ENCODE results near the gene TBC1D21. TPM values are rescaled to one million over a fixed set of nuclear protein-coding genes. Genes with fewer than 3 reads are reported as not detected.

TBC1D21 gene
- polyA plus RNA-seq, 4 donors: not detected

DNA sequence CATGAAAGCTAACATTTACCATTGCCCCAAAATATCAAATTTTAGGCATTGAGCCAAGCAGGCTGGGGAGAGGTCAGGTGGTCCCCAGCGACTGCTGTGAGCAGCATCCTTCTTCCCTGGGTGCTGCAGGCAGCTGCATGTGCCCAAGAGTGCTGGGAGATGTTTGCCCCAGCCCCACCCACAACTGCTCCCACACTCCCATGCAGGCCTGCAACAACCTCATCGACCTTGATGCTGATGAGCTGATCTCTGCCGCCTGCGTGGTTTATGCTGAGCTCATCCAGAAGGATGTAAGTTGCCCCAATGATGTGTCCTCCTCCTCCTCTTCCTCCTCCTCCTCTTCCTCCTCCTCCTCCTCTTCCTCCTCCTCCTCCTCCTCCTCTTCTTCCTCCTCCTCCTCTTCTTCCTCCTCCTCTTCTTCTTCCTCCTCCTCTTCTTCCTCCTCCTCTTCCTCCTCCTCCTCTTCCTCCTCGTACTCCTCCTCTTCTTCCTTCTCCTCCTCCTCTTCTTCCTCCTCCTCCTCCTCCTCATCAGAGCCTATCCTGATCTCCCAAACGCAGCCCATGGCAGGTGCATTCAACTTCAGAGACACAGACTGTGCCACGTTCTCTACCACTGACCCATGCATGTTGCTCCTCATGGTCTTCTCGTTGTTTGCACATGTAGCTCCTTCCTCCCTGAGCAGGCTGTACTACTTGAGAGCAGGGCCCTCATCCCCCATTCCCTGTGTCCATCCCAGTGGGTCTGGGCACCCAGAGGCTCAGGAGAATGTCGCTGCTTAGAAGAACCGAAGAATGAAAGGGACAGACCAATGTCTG, 15.1 kb downstream of the TBC1D21 start:
- FAIRE-seq (no peak), DNase-seq (peak in 1 of 2 donors; percentile 46)
- WGBS, 3 donors: 53 to 68% (median 54%) methylated on average over 10 of the region's 10 CpGs
- no peak overlapping the region for H3K27ac ChIP-seq (ENCODE audit: low read depth in 1 of 3, low read length in 2 of 3)
- peaks cover 0 to 13% of the 10 kb centered on the region in 2 donors for H3K9me3 ChIP-seq (ENCODE audit: control insufficient read depth in 2 of 2, insufficient read depth in 1 of 2, low read depth in 1 of 2, low read length in 1 of 2)
- no peaks in the 10 kb centered on the region for H3K36me3 ChIP-seq (ENCODE audit: control insufficient read depth in 3 of 3, insufficient read depth in 2 of 3, low read depth in 1 of 3, low read length in 3 of 3)
- H3K4me3 ChIP-seq (ENCODE audit: low read depth in 1 of 3, low read length in 3 of 3): no peak overlapping the region
- H3K27me3 ChIP-seq (ENCODE audit: control insufficient read depth in 3 of 3, insufficient read depth in 3 of 3, low read length in 3 of 3): no peaks in the 10 kb centered on the region
- peaks cover 0 to 7% (median 0%) of the 10 kb centered on the region in 3 donors for H3K4me1 ChIP-seq (ENCODE audit: control insufficient read depth in 3 of 3, insufficient read depth in 2 of 3, low read depth in 1 of 3, low read length in 2 of 3)

GRCh38 chr15:73889053-73889761, 15.8 kb downstream of the TBC1D21 start:
- no peaks in the 10 kb centered on the region for H3K27me3 ChIP-seq (ENCODE audit: control insufficient read depth in 3 of 3, insufficient read depth in 3 of 3, low read length in 3 of 3)
- H3K36me3 ChIP-seq (ENCODE audit: control insufficient read depth in 3 of 3, insufficient read depth in 2 of 3, low read depth in 1 of 3, low read length in 3 of 3): no peaks in the 10 kb centered on the region
- WGBS, 3 donors: 75 to 89% (median 75%) methylated on average over 6 of the region's 6 CpGs
- FAIRE-seq: no peak
- no peak overlapping the region for H3K27ac ChIP-seq (ENCODE audit: low read depth in 1 of 3, low read length in 2 of 3)
- H3K4me3 ChIP-seq (ENCODE audit: low read depth in 1 of 3, low read length in 3 of 3): no peak overlapping the region
- peaks cover 0 to 13% of the 10 kb centered on the region in 2 donors for H3K9me3 ChIP-seq (ENCODE audit: control insufficient read depth in 2 of 2, insufficient read depth in 1 of 2, low read depth in 1 of 2, low read length in 1 of 2)
- H3K4me1 ChIP-seq (ENCODE audit: control insufficient read depth in 3 of 3, insufficient read depth in 2 of 3, low read depth in 1 of 3, low read length in 2 of 3): peaks cover 0 to 7% (median 6%) of the 10 kb centered on the region in 3 donors
- DNase-seq: no peak

- no peak for FAIRE-seq
- no peak overlapping the region for H3K27ac ChIP-seq (ENCODE audit: low read depth in 1 of 3, low read length in 2 of 3)
- WGBS, 3 donors: 59 to 70% (median 67%) methylated on average over 1 of the region's 1 CpG
Observed at GRCh38 chr15:73889762-73890124, 16.4 kb downstream of the TBC1D21 start.

GRCh38 chr15:73891328-73892315, 18.3 kb downstream of the TBC1D21 start:
- Histone ChIP-seq H3K36me3 (ENCODE audit: control insufficient read depth in 3 of 3, insufficient read depth in 2 of 3, low read depth in 1 of 3, low read length in 3 of 3) (no peaks in the 10 kb centered on the region), H3K4me3 (ENCODE audit: low read depth in 1 of 3, low read length in 3 of 3) (no peak overlapping the region), H3K4me1 (ENCODE audit: control insufficient read depth in 3 of 3, insufficient read depth in 2 of 3, low read depth in 1 of 3, low read length in 2 of 3) (peaks cover 0 to 7% (median 7%) of the 10 kb centered on the region in 3 donors), H3K27ac (ENCODE audit: low read depth in 1 of 3, low read length in 2 of 3) (no peak overlapping the region), H3K27me3 (ENCODE audit: control insufficient read depth in 3 of 3, insufficient read depth in 3 of 3, low read length in 3 of 3) (no peaks in the 10 kb centered on the region), H3K9me3 (ENCODE audit: control insufficient read depth in 2 of 2, insufficient read depth in 1 of 2, low read depth in 1 of 2, low read length in 1 of 2) (peaks cover 0 to 13% of the 10 kb centered on the region in 2 donors)
- DNase-seq (no peak), FAIRE-seq (no peak)
- 84 to 86% (median 86%) methylated on average over 11 of the region's 11 CpGs for WGBS, 3 donors

More at GRCh38 chr15:73889762-73890124, 16.4 kb downstream of the TBC1D21 start:
- Histone ChIP-seq H3K4me3 (ENCODE audit: low read depth in 1 of 3, low read length in 3 of 3) (no peak overlapping the region), H3K36me3 (ENCODE audit: control insufficient read depth in 3 of 3, insufficient read depth in 2 of 3, low read depth in 1 of 3, low read length in 3 of 3) (no peaks in the 10 kb centered on the region), H3K9me3 (ENCODE audit: control insufficient read depth in 2 of 2, insufficient read depth in 1 of 2, low read depth in 1 of 2, low read length in 1 of 2) (peaks cover 0 to 13% of the 10 kb centered on the region in 2 donors), H3K4me1 (ENCODE audit: control insufficient read depth in 3 of 3, insufficient read depth in 2 of 3, low read depth in 1 of 3, low read length in 2 of 3) (peaks cover 0 to 7% (median 7%) of the 10 kb centered on the region in 3 donors), H3K27me3 (ENCODE audit: control insufficient read depth in 3 of 3, insufficient read depth in 3 of 3, low read length in 3 of 3) (no peaks in the 10 kb centered on the region)
- DNase-seq: no peak

DNA sequence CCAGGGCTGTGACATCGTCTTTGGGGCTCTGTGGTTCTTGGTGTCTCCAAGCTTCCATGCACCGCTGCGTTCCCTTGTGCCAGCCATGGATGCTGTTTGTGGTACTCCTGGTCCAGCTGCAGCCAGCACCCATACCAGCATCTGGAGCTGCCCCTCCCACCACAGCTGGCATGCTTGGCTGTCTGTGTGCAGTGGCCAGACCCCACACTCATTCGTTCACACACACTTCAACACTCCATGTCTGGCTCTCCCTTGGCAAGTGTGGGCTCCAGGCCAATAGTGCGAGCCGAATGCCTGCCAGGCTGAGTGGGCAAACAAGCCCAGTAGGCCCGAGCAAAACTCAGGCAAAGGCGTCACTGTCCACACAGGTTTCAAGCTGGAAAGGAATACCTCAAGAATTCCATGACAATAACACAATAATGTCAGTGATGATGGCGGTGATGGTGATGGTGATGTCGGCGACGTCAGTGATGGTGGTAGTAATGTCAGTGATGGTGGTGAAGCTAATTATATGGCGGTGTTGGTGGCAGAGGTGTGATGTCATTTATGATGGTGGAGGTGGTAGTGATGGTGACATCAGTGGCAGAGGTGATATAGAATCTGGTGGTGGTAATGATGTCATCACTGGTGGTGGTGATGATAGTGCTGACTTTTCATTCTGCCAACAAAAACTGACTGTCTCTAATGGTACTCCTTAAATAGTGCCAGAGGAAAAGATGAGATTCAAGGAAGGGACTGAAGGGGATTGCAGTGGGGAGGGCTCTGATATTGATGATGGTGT, 19.3 kb downstream of the TBC1D21 start:
- no peak for FAIRE-seq

DNA sequence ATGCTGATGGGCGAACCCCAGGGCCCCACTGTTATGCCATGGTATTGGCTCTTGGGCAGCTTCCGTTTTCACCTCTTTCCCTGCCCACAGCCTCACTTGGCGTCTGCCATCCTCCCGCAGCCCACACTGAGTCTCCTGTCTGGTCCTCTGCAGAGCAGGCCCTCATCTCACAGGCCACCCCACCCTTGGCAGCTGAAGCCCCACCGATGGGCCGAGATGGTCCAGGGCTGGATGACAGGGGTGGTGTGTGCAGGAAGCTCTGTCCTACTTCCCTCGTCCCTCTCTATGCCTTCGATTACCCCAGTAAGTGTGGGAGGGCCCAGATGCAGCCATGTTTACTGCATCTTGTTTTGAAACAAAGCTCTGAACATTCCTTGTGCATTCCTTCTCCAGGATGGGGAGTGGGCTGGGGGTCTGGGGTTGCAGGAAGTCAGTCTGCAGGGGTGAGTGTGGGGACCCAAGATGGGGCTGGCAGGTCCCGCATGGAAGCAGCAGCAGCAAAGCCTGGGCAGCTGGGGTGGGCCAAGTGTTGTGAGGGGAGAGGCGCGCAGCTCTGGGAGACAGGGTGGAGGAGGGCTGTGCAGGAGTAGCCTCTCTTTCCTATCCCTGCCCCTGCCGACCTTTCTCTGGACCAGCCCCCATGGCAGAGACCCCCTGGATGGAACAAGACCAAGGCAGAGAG, 20.9 kb downstream of the TBC1D21 start:
- H3K27ac ChIP-seq (ENCODE audit: low read depth in 1 of 3, low read length in 2 of 3): no peak overlapping the region
- DNase-seq: no peak
- peaks cover 0 to 7% (median under 1%) of the 10 kb centered on the region in 3 donors for H3K4me1 ChIP-seq (ENCODE audit: control insufficient read depth in 3 of 3, insufficient read depth in 2 of 3, low read depth in 1 of 3, low read length in 2 of 3)
- no peak for FAIRE-seq
- H3K9me3 ChIP-seq (ENCODE audit: control insufficient read depth in 2 of 2, insufficient read depth in 1 of 2, low read depth in 1 of 2, low read length in 1 of 2): peaks cover 0 to 13% of the 10 kb centered on the region in 2 donors
- no peak overlapping the region for H3K4me3 ChIP-seq (ENCODE audit: low read depth in 1 of 3, low read length in 3 of 3)
- H3K36me3 ChIP-seq (ENCODE audit: control insufficient read depth in 3 of 3, insufficient read depth in 2 of 3, low read depth in 1 of 3, low read length in 3 of 3): no peaks in the 10 kb centered on the region
- WGBS, 3 donors: 83 to 86% (median 86%) methylated on average over 10 to 12 of the region's 12 CpGs
- H3K27me3 ChIP-seq (ENCODE audit: control insufficient read depth in 3 of 3, insufficient read depth in 3 of 3, low read length in 3 of 3): no peaks in the 10 kb centered on the region

More for the DNA sequence above, 19.3 kb downstream of the TBC1D21 start:
- no peak overlapping the region for H3K27ac ChIP-seq (ENCODE audit: low read depth in 1 of 3, low read length in 2 of 3)
- H3K4me1 ChIP-seq (ENCODE audit: control insufficient read depth in 3 of 3, insufficient read depth in 2 of 3, low read depth in 1 of 3, low read length in 2 of 3): peaks cover 0 to 7% (median 7%) of the 10 kb centered on the region in 3 donors
- H3K36me3 ChIP-seq (ENCODE audit: control insufficient read depth in 3 of 3, insufficient read depth in 2 of 3, low read depth in 1 of 3, low read length in 3 of 3): no peaks in the 10 kb centered on the region
- DNase-seq: no peak
- H3K9me3 ChIP-seq (ENCODE audit: control insufficient read depth in 2 of 2, insufficient read depth in 1 of 2, low read depth in 1 of 2, low read length in 1 of 2): peaks cover 0 to 13% of the 10 kb centered on the region in 2 donors
- no peaks in the 10 kb centered on the region for H3K27me3 ChIP-seq (ENCODE audit: control insufficient read depth in 3 of 3, insufficient read depth in 3 of 3, low read length in 3 of 3)
- H3K4me3 ChIP-seq (ENCODE audit: low read depth in 1 of 3, low read length in 3 of 3): no peak overlapping the region
- 86 to 97% (median 92%) methylated on average over 13 of the region's 13 CpGs for whole genome bisulfite sequencing, 3 donors

DNA sequence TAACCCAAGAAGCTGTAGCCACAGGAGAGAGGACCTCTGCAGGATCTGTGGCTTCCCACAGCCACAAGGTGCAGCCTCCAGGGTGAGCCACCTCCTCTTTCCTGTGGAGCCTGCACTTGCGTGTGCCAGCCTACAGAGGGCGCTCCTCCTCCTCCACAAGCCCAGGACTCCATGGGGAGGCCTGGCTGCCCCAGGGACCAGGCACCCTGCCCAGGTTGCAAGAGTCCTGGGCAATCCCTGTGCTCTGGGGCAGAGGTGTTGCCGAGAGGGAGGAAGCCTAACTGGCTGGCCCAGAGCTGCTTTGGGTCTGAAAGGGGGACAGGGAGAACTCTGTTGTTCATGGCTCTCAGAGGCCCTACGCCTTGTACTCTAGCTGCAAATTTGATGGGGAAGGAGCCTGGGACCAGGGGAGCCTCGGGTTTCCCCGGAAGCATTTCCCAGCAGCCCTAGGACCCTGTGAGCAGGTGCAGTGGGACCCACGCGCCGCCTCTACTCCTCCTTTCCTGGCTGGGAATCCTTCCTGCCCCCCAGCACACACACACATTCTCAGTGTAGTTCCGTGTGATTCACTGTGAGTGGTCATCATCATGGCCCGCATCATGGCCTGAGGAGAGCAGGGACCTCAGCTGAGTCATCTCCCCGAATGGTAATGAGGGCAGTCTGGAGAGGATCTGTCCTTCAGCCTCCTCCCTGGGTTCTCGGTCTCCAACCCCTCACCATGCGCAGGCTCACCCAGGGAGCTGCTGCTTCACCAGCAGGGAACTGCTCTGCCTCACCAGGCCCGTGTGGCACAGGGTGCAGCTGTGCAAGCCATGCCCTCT, 24.3 kb downstream of the TBC1D21 start:
- peaks cover 0 to 7% (median 0%) of the 10 kb centered on the region in 3 donors for H3K4me1 ChIP-seq (ENCODE audit: control insufficient read depth in 3 of 3, insufficient read depth in 2 of 3, low read depth in 1 of 3, low read length in 2 of 3)
- DNase-seq (peak; percentile 12 to 70), FAIRE-seq (no peak)
- no peaks in the 10 kb centered on the region for H3K27me3 ChIP-seq (ENCODE audit: control insufficient read depth in 3 of 3, insufficient read depth in 3 of 3, low read length in 3 of 3)
- no peak overlapping the region for H3K27ac ChIP-seq (ENCODE audit: low read depth in 1 of 3, low read length in 2 of 3)
- 77 to 79% (median 78%) methylated on average over 15 of the region's 15 CpGs for WGBS, 3 donors
- no peaks in the 10 kb centered on the region for H3K36me3 ChIP-seq (ENCODE audit: control insufficient read depth in 3 of 3, insufficient read depth in 2 of 3, low read depth in 1 of 3, low read length in 3 of 3)
- H3K4me3 ChIP-seq (ENCODE audit: low read depth in 1 of 3, low read length in 3 of 3): no peak overlapping the region
- peaks cover 0 to 2% of the 10 kb centered on the region in 2 donors for H3K9me3 ChIP-seq (ENCODE audit: control insufficient read depth in 2 of 2, insufficient read depth in 1 of 2, low read depth in 1 of 2, low read length in 1 of 2)

Data from small intestine (tissue), 7 donors.